Sigmoid colon (tissue), 4 donors: ENCODE data around the gene SPEM2.
"Not testable (repeated sequence)": the region's sequence is repeated elsewhere in the genome, so short reads cannot be mapped to it uniquely, and the experiment has no call there.

ENCODE experiments used
- CTCF ChIP-seq, 4 experiments: fragments of 450-650 bp in 3 of 4; fragments of 200-600 bp in 1 of 4; IDR thresholded peaks; one replicate each; pipeline ENCODE4 v1.5.1; 2016 to 2019; ENCODE audit warnings: antibody characterized with exemption in 4 of 4, mild to moderate bottlenecking in 3 of 4, moderate library complexity in 2 of 4
- EP300 ChIP-seq, 4 donors: sonication (generic); formaldehyde crosslinking; IDR thresholded peaks; one replicate each; pipeline ENCODE4 v1.6.1; 2017; ENCODE audit warnings: antibody characterized with exemption in 4 of 4
- POLR2A ChIP-seq, 2 donors: fragments of 450-650 bp; IDR thresholded peaks; one replicate each; pipeline ENCODE4 v1.6.1; 2016; ENCODE audit warnings: antibody characterized with exemption in 2 of 2, mild to moderate bottlenecking in 2 of 2, moderate library complexity in 2 of 2
- POLR2AphosphoS5 ChIP-seq, 4 donors: sonication (generic); formaldehyde crosslinking; IDR thresholded peaks; one replicate each; pipeline ENCODE4 v1.6.1; 2017; ENCODE audit warnings: antibody characterized with exemption in 4 of 4

GRCh38 chr17:7470457-7470973 lies 45.1 kb downstream of the SPEM2 start:
- not testable (repeated sequence) for TF ChIP-seq CTCF, POLR2A, EP300, POLR2AphosphoS5 (IDR thresholded peaks at IDR 0.05)
